GM19328 (cell line): ENCODE results near the gene TGFB1I1.
"Not testable (repeated sequence)": the region's sequence is repeated elsewhere in the genome, so short reads cannot be mapped to it uniquely, and the experiment has no call there.

Source experiments
- ATAC-seq: cut with Tn5 transposase; IDR thresholded peaks from one replicate; pipeline ENCODE4 v1.9.1; 2021; ENCODE audit warnings: mild to moderate bottlenecking, moderate library complexity; ENCODE audit not compliant: unreplicated experiment

TGFB1I1 gene

GRCh38 chr16:31467858-31468257, 4.1 kb upstream of the TGFB1I1 start:
- ATAC-seq: no peak

GRCh38 chr16:31470615-31471014, 1.3 kb upstream of the TGFB1I1 start:
- no peak for ATAC-seq

- ATAC-seq: no peak
Observed at GRCh38 chr16:31471241-31471874, 594 bp upstream of the TGFB1I1 start.

GRCh38 chr16:31472709-31473203, 804 bp downstream of the TGFB1I1 start:
- no peak for ATAC-seq

GRCh38 chr16:31473264-31473984, 1.5 kb downstream of the TGFB1I1 start:
- no peak for ATAC-seq

- ATAC-seq: no peak
Observed at GRCh38 chr16:31474173-31474714, 2.3 kb downstream of the TGFB1I1 start.

DNA sequence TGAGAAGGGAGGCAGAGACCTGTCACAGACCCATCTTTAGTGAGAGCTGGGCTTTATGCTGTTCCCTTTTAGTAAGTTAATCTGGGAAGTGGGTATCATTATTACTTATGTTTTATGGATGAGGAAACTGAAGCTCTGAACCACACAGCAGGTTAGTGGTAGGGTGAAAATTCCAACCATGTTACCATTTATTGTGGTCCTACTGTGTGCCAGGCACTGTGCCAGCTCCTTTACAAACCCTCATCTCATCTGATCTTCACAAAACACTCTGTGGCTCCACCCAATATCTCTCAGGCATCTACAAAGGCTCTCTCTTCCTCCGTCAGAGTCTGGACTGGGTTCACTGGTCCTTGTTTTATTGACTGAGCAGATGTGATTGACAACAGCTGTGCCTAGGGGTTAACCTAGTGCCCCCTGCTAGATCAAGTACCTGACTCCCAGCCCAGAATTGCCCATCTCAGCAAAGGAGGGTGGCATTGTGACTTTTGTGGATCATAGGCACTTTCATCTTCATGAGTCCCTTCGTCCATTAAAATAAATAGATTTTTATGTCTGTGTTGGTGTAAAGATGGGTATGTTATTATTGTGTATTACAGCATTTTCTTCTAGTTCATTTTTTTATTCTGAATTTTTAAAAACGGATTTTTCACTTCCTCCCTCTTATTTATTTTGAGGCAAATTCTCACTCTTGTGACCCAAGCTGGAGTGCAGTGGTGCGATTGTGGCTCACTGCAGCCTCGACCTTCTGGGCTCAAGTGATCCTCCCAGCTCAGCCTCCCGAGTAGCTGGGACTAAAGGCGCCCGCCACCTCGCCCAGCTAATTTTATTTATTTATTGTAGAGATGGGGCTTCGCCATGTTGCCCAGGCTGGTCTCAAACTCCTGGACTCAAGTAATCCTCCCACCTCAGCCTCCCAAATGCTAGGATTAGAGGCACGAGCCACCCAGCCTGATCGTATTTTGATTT, 3.1 kb downstream of the TGFB1I1 start:
- no peak for ATAC-seq

DNA sequence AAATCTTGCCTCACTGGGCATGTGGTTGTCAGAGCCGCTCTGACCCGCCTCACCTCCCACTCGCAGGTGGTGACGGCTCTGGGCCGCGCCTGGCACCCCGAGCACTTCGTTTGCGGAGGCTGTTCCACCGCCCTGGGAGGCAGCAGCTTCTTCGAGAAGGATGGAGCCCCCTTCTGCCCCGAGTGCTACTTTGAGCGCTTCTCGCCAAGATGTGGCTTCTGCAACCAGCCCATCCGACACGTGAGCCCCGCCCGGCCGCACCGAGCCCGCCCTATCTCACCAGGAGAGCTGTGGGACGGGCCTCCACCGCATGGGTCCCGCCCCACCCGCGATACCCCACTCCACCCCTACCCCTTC, 4.0 kb downstream of the TGFB1I1 start:
- no peak for ATAC-seq

- ATAC-seq: no peak
Observed at GRCh38 chr16:31476303-31477219, 4.6 kb downstream of the TGFB1I1 start.

GRCh38 chr16:31477220-31478216, 5.6 kb downstream of the TGFB1I1 start:
- no peak for ATAC-seq

- ATAC-seq: no peak
Observed at GRCh38 chr16:31478956-31479355, 7.0 kb downstream of the TGFB1I1 start.

DNA sequence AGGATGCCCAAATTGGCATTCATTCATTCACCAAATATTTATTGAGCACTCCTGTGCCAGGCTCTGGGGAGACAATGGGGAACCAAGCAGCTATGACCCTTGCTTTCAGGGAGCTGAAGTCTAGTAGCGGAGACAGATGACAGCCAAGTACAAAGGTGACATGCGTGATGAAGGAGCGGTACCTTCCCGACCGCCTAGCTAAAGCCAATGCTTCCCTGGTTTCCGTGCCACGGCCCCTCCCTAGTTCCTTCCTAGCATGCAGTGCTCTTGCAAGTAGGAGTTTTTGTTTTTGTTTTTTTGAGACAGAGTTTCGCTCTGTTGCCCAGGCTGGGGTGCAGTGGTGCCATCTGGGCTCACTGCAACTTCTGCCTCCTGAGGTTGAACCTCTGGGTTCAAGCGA, 7.8 kb downstream of the TGFB1I1 start:
- no peak for ATAC-seq

- no peak for ATAC-seq
Observed at GRCh38 chr16:31480851-31481536, 9.0 kb downstream of the TGFB1I1 start.

DNA sequence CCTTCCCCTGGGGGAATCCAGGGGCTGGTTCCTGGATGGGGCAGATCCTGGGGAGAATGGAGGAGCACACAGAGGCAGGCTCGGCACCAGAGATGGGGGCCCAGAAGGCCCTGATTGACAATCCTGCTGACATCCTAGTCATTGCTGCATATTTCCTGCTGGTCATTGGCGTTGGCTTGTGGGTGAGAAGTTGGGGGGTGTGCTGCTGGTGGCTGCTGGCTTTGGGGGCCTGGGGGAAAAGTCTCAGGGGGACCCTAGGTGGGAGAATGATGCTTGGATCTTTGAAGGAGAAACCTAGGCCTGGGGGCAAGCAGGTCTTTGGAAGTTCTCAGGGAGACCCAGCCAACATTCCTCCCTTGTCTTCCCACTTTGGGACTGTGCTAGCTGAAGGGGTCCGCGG, 11.1 kb downstream of the TGFB1I1 start, which contains the start of gene SLC5A2:
Gene SLC5A2 (plus strand): TSS at position 43 of the 400 bp plus-strand sequence. CDS start 14 bp downstream, at position 57.
- no peak for ATAC-seq

DNA sequence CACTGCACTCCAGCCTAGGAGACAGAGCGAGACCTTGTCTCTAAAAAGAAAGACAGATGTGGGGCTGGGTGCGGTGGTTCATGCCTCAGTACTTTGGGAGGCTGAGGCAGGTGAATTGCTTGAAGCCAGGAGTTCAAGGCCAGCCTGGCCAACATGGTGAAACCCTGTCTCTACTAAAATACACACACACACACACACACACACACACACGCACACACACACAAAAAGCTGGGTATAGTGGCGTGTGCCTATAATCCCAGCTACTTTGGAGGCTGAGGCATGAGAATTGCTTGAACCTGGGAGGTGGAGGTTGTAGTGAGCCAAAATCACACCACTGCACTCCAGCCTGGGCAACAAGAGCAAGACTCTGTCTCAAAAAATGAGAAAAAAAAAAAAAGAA, 12.1 kb downstream of the TGFB1I1 start:
- ATAC-seq: not testable (repeated sequence)

DNA sequence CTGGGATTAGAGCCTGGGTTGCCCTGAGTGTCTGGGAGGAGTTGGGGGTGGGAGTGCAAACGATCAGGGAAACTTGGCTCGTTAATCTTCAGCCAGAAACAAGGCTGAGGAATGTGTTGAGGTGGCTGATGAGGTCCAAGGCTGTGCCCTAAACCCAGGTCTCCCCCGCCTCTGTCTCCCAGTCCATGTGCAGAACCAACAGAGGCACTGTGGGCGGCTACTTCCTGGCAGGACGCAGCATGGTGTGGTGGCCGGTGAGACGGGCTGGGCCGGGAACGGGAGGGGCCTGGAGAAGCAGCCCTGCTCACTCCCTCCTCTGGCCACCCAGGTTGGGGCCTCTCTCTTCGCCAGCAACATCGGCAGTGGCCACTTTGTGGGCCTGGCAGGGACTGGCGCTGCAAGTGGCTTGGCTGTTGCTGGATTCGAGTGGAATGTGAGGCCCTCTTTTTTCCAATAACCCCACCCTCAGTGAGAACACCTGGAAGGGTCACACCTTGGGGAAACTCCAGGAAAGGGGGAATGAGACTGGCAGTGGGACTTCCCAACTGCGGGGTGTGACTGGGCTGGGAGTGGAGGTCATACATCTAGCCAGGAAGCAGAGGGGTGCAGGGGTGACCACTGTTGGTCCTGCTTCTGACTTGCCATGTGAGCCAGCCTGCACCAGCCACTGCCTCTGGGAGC, 12.7 kb downstream of the TGFB1I1 start:
- ATAC-seq: no peak

DNA sequence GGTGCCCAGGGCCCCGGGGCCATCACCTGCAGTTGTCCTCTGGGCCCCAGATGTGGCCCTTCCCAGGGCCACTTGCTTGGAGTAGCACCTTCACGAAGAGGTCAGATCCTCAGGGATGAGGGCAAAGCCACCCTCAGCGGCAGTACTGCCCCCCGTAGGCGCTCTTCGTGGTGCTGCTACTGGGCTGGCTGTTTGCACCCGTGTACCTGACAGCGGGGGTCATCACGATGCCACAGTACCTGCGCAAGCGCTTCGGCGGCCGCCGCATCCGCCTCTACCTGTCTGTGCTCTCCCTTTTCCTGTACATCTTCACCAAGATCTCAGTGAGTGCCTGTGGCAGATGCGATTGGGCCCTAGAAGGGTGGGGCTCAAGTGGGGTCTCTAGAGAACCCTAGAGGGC, 13.6 kb downstream of the TGFB1I1 start:
- ATAC-seq: no peak

- ATAC-seq: no peak
Observed at GRCh38 chr16:31486045-31486444, 14.1 kb downstream of the TGFB1I1 start.
